OCI-LY1 (cell line): Measurements from ENCODE around the gene IHH.

Experiments used
- H2AFZ ChIP-seq: fragments of 200-600 bp; sonication (generic), shearing (Covaris generic); 2 replicates; pipeline ENCODE4 v1.6.0; 2014; ENCODE audit warnings: antibody characterized with exemption, mild to moderate bottlenecking, low read length
- H3F3A ChIP-seq: fragments of 200-600 bp; sonication (generic), shearing (Covaris generic); 2 replicates; pipeline ENCODE4 v1.6.0; 2014; ENCODE audit warnings: mild to moderate bottlenecking, antibody characterized with exemption, low read length, moderate library complexity; ENCODE audit not compliant: insufficient read depth
- H3K27ac ChIP-seq: fragments of 200-600 bp; sonication (generic); 2 replicates; pipeline ENCODE4 v1.5.1; 2014; ENCODE audit warnings: low read length, mixed run types, mild to moderate bottlenecking, low read depth; ENCODE audit not compliant: poor library complexity, severe bottlenecking
- H3K27me3 ChIP-seq: fragments of 200-600 bp; sonication (generic); 2 replicates; pipeline ENCODE4 v1.6.0; 2014; ENCODE audit warnings: antibody characterized with exemption, mild to moderate bottlenecking, low read length, moderate library complexity; ENCODE audit not compliant: insufficient read depth
- H3K36me3 ChIP-seq: fragments of 200-600 bp; sonication (generic); 2 replicates; pipeline ENCODE4 v1.6.1; 2014; ENCODE audit warnings: mild to moderate bottlenecking, antibody characterized with exemption, low read length, moderate library complexity, mixed read lengths; ENCODE audit not compliant: insufficient read depth
- H3K4me1 ChIP-seq: fragments of 200-600 bp; sonication (generic); 2 replicates; pipeline ENCODE4 v1.5.1; 2014; ENCODE audit warnings: mild to moderate bottlenecking, low read length, moderate library complexity; ENCODE audit not compliant: insufficient read depth, severe bottlenecking
- H3K4me2 ChIP-seq: fragments of 200-600 bp; sonication (generic), shearing (Covaris generic); 2 replicates; pipeline ENCODE4 v1.6.1; 2014; ENCODE audit warnings: low read length
- H3K4me3 ChIP-seq: fragments of 200-600 bp; sonication (generic); 2 replicates; pipeline ENCODE4 v1.5.1; 2014; ENCODE audit warnings: low read length, low read depth, mild to moderate bottlenecking, mixed read lengths; ENCODE audit not compliant: poor library complexity, severe bottlenecking
- H3K79me2 ChIP-seq: fragments of 200-600 bp; shearing (Covaris generic); 2 replicates; pipeline ENCODE4 v1.6.1; 2016; ENCODE audit warnings: mixed run types, low read length, mixed read lengths; ENCODE audit not compliant: insufficient read depth
- H3K9ac ChIP-seq: fragments of 200-600 bp; sonication (generic), shearing (Covaris generic); 2 replicates; pipeline ENCODE4 v1.6.1; 2014; ENCODE audit warnings: mild to moderate bottlenecking, low read length, mixed read lengths
- H3K9me2 ChIP-seq: fragments of 200-600 bp; sonication (generic), shearing (Covaris generic); 2 replicates; pipeline ENCODE4 v1.6.1; 2014; ENCODE audit warnings: low read depth, mild to moderate bottlenecking, low read length, mixed read lengths
- H3K9me3 ChIP-seq: fragments of 200-600 bp; shearing (Covaris generic); 2 replicates; pipeline ENCODE4 v1.6.1; 2014; ENCODE audit warnings: low read length, mixed read lengths
- H4K20me1 ChIP-seq: fragments of 200-600 bp; sonication (generic), shearing (Covaris generic); 2 replicates; pipeline ENCODE4 v1.6.0; 2016; ENCODE audit warnings: mild to moderate bottlenecking, low read length; ENCODE audit not compliant: insufficient read depth
- CTCF ChIP-seq: fragments of 200-600 bp; sonication (generic), shearing (Covaris generic); IDR thresholded peaks from 2 replicates; pipeline ENCODE4 v1.5.1; 2017; ENCODE audit warnings: mild to moderate bottlenecking, antibody characterized with exemption, low read length, moderate library complexity, mixed read lengths
- EZH2 ChIP-seq: fragments of 200-600 bp; sonication (generic), shearing (Covaris generic); IDR thresholded peaks from 2 replicates; pipeline ENCODE4 v1.8.0; 2017; ENCODE audit warnings: borderline replicate concordance, mixed run types, mild to moderate bottlenecking, antibody characterized with exemption, low read length, moderate library complexity, mixed read lengths

Gene IHH

GRCh38 chr2:219089330-219089729 is 28.6 kb upstream of the IHH start:
- no peak overlapping the region for H3K27ac ChIP-seq
- H4K20me1 ChIP-seq: no peaks in the 10 kb centered on the region
- no peak overlapping the region for H3K4me3 ChIP-seq
- no peaks in the 10 kb centered on the region for H3K9me3 ChIP-seq
- no peaks in the 10 kb centered on the region for H3K9me2 ChIP-seq
- no peaks in the 10 kb centered on the region for H3K27me3 ChIP-seq
- no peak overlapping the region for H3K9ac ChIP-seq
- H3K79me2 ChIP-seq: no peaks in the 10 kb centered on the region
- no peaks in the 10 kb centered on the region for H3K36me3 ChIP-seq
- no peak overlapping the region for H3K4me2 ChIP-seq
- H3K4me1 ChIP-seq: no peaks in the 10 kb centered on the region
- TF ChIP-seq EZH2: no peak
- no peak for TF ChIP-seq CTCF
- no peak overlapping the region for H2AFZ ChIP-seq
- no peaks in the 10 kb centered on the region for H3F3A ChIP-seq

DNA sequence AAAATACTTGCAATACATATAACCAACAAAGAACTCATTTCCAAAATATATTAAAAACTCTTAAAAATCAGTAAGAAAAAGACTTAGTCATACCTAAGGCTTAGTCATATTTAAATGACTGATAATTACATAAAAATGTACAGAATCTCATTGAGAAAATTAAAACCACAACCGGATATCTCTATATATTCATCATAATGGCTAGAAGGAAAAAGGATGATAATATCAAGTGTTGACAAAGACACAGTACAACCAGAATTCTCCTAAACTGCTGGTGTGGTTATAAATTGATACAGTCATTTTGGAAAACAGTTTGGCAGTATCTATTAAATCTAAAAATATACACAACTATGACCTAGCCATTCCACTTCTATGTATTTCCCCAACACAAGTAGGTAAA is 27.1 kb upstream of the IHH start:
- Histone ChIP-seq H4K20me1 (no peaks in the 10 kb centered on the region), H3K36me3 (no peaks in the 10 kb centered on the region), H3K4me1 (no peaks in the 10 kb centered on the region), H3K4me2 (no peak overlapping the region), H3K9me3 (no peaks in the 10 kb centered on the region), H3K27ac (no peak overlapping the region), H3F3A (no peaks in the 10 kb centered on the region), H3K79me2 (no peaks in the 10 kb centered on the region), H3K9me2 (no peaks in the 10 kb centered on the region), H3K4me3 (no peak overlapping the region), H3K27me3 (no peaks in the 10 kb centered on the region), H3K9ac (no peak overlapping the region), H2AFZ (no peak overlapping the region)
- TF ChIP-seq CTCF: no peak
- no peak for TF ChIP-seq EZH2

- no peak overlapping the region for H2AFZ ChIP-seq
- H3K36me3 ChIP-seq: no peaks in the 10 kb centered on the region
- H3K4me2 ChIP-seq: no peak overlapping the region
- TF ChIP-seq EZH2 (no peak), CTCF (no peak)
- no peak overlapping the region for H3K27ac ChIP-seq
- no peak overlapping the region for H3K4me3 ChIP-seq
- H3K9ac ChIP-seq: no peak overlapping the region
- H4K20me1 ChIP-seq: no peaks in the 10 kb centered on the region
- no peaks in the 10 kb centered on the region for H3K27me3 ChIP-seq
- H3K4me1 ChIP-seq: no peaks in the 10 kb centered on the region
- no peaks in the 10 kb centered on the region for H3K9me3 ChIP-seq
- no peaks in the 10 kb centered on the region for H3K9me2 ChIP-seq
- H3F3A ChIP-seq: no peaks in the 10 kb centered on the region
- H3K79me2 ChIP-seq: no peaks in the 10 kb centered on the region
Observed at GRCh38 chr2:219087361-219087760, 26.6 kb upstream of the IHH start.
